Jurkat, Clone E6-1 (cell line): ENCODE measurements around the gene DEFB110. TPM values are rescaled to one million over a fixed set of nuclear protein-coding genes. Genes with fewer than 3 reads are reported as not detected.

Experiments used
- DNase-seq: peaks from one replicate; pipeline ENCODE4 v3.0.0-alpha.2; 2011; ENCODE audit warnings: low read depth, low spot score
- H3K4me3 ChIP-seq: 2 replicates; pipeline ENCODE4 v1.5.1; 2011; ENCODE audit warnings: mild to moderate bottlenecking, low read length, control low read depth, moderate library complexity
- polyA plus RNA-seq: library from polyadenylated mRNA; unstranded; fragments of >200 nt; gene quantifications from one replicate; pipeline ENCODE4 v1.2.1, GENCODE V29; 2012; ENCODE audit warnings: missing spikeins; ENCODE audit not compliant: insufficient read length, insufficient read depth

Gene DEFB110
- not detected for polyA plus RNA-seq

DNA sequence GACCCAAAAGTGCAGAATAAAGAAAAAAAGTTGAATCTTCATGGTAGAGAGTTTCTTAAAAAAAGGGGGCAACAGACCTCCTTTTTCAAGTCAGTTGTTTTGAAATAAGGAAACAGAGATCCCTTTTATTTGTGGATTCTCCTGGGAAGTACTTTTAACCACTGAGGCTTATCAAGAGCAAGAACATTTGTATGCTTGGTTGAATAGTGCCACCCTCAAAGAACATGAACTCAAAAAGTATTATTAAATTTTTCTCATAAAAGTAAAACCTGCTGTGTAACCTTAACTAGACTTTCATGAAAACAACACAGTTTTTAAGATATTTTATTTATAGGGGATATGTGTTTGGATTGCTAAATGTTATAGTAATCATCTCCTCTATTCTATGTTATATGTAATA is at the start of gene DEFB110:
Gene DEFB110, minus strand, starts transcription at position 101 of the 400 bp plus-strand sequence. Its CDS starts 59 bp downstream, at position 42.
- DNase-seq = no peak
- H3K4me3 ChIP-seq = no peak within 1 kb of the TSS

DNA sequence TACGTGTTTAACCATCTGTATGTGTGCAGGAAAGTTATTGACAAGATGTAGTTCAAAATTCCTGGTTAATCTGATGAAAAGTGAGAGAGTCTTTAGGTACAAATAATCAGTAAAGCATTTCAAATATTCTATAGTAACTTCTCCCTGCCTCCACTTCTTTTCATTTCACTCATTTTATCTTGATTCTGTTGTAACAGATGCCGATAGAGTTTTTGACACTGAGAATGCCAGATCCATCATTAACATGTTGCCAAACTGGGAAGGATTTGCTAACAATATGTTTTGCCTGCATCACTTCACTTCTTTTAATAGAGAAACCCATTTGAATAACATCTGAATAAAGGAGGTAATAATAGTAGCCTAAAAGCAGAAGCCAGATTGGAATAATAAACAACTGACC is 48.3 kb upstream of the DEFB110 start:
- H3K4me3 ChIP-seq = no peak overlapping the region
- DNase-seq = no peak

DNA sequence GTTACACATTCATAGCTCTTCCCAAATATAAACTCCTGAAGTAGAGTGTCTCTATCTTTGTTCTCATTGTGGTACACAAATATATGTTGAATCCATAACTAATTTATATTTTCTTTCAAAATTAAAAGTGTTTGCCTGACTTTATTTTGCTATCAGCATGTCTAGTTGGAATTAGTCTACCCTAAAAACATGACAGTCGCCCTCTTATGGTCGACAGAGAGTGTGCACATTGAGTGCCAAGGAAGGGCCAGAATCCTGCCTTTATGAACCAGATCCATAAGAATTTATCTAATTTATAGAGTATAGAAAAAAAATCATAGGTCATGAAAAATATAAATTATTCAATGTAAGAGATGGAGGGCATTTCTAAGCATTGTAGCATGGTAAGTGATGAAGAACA is 40.3 kb upstream of the DEFB110 start:
- no peak overlapping the region for H3K4me3 ChIP-seq
- peak; percentile 3 for DNase-seq

DNA sequence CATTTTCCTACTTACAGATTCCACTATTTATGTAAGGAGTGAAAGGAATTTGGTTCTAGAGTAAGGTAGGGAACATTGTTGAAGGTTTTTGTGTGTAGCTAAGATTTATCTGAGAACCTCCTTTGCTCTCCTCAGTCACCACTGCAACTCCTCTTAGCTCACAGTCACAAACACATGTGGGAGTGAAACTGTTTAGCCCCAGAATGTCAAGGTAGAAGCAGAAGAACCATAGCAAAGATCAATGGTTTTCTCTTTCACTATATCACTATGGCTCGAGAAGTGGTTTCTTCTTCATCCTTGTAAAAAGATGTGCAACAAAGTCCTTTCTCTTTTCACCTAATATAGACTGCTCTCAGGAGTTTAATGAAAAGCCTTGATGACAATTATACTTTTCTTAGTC is 34.4 kb upstream of the DEFB110 start:
- H3K4me3 ChIP-seq = no peak overlapping the region
- DNase-seq = no peak

DNA sequence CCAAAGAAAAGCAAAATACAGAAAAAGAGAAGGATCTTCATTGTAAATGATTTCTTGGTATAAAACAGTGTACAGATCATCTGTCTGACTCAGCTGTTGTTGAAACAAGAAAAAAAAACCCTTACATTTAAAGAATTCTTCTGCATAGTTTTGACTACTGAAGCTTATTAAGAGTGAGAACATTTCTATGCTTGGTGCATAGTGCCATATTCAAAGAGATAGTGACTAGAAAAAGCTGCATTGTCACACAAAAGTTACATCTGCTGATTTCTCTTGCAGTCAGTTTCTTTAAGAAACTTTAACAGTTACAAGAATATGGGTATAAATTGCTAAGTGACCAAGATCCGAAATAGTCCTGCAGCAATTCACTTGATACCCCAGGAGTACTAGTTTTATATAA is 28.0 kb upstream of the DEFB110 start, which contains the start of gene DEFB112:
Gene DEFB112, minus strand, starts transcription at position 101 of the 400 bp plus-strand sequence. Its CDS starts 60 bp downstream, at position 41.
- no peak within 1 kb of the TSS for H3K4me3 ChIP-seq
- DNase-seq = no peak

DNA sequence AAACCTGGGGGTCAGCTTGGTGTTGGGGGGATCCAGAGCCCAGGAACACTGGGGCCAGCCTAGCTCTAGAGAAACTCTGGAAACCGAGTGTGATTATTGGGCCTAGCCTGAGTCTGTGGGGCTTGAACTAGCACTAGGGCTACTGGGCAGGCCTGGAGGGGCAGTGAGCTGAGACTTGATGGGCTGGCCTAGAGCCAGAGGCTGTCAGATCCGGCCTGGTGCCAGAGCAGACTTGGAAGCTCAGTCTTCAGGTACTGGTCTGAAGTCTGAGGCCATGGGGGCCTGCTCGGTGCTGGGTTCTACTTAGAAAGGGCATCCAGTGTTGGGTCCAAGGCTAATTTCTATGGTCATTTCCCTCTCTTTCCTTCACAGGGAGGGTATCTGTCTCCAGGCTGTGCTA is 25.2 kb upstream of the DEFB110 start:
- DNase-seq = no peak
- H3K4me3 ChIP-seq = no peak overlapping the region

DNA sequence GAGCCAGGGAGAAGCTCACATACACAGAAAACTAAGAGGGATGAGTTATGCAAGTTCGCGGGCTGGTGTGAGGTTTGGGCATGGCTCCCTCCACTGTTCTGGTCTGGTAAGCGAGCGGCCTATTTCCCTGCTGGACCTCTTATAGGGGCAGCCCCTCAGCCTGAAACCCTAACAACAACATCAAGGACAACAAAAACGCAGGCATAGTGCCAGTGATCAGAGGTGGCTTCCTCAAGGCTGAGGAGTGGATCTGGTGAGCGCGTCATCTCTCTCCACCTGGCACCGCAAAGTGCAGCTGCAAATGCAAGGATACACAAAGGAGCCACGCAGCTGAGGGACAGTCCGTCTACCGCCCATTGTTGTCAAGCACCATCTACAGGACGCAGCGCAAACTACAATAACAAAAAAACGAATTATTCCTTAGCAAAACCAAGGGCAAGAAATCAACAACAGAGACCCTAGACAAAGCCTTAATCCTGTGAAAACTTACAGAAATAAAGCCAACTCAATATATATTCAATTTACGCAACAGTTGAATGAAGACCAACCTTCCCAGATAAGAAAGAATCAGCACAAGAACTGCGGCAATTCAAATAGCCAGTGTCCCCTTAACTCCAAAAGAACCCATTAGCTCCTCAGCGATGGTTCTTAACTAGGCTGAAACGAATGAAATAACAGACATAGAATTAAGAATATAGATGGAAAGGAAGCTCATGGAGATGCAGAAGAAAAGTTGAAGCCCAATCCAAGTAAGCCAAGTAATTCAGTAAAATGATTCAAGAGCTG is 9.2 kb upstream of the DEFB110 start:
- H3K4me3 ChIP-seq = no peak overlapping the region
- DNase-seq = peak; percentile 17

DNA sequence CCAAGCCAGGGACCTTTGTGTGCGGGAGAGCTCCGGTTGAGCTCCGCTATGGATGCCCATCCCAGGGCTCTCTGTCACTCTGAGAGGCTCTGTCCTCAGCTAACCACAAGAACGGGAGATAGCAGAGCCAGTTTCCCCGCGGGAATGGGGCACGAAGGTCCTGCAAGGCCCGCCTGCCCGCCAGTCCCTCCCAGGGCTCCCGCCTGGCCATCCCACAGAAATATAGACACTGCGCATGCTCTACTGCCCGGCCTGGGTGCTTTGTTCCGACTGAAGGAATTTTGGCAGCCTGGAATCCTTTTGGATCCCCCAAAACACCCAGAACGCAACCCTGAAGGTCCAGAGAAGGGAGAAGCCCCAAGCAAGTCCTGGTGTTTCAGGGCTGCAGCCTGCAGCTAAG is 8.6 kb upstream of the DEFB110 start:
- no peak overlapping the region for H3K4me3 ChIP-seq
- DNase-seq = no peak

DNA sequence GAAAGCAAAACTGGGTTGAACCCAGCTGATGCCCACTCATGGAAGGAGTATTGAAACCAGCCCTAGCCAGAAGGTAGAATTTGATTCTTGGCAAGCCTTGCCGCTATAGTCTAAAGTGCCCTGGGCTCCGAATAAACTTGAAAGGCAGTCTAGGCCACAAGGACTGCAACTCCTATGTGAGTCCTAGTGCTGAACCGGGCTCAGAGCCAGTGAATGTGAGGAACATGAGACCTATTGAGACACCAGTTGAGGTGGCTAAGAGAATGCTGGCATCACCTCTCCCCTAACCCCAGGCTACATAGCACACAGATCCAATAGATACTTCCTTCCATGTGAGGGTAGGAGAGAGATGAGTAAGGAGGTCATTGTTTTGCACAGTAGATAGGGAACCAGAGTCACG is 3.5 kb upstream of the DEFB110 start:
- H3K4me3 ChIP-seq = no peak overlapping the region
- no peak for DNase-seq

DNA sequence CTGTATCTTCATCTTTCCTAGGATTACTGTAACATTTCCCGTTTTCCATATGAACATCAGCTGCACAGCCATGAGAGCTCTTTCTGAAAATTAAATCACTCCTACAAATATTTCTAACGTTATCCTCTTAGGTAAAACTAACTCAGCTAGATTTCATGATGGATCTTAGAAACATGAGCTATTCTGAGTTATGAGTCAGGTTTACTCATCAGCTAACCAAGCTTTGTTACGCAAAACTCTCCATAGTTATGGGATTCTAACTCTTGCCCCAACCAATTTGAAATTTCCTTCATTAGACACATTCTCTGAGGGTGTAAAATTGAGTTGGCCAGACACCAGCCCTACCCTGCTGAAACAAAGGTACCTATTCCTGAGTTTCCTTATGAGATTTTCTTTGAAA is 14.0 kb downstream of the DEFB110 start:
- H3K4me3 ChIP-seq = no peak overlapping the region
- DNase-seq = no peak

DNA sequence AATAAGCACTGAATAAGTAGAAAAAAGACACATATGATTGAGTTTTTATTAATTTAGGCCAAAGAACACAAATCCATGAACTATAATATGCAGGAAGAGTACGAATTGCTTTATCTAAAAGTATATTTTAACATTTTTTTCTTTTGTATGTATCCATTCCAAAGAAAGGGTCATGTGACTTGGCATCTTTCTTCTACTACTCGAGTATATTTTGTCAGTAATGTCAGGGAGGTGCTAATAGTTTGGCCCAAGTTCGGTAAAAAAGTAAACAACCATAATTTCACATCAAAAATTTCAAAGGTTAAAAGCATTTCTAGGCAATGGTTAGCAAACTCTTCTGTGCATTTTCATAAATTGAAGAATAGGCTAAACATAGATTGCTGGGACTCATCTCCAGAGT is 18.7 kb downstream of the DEFB110 start:
- H3K4me3 ChIP-seq = no peak overlapping the region
- DNase-seq = no peak

DNA sequence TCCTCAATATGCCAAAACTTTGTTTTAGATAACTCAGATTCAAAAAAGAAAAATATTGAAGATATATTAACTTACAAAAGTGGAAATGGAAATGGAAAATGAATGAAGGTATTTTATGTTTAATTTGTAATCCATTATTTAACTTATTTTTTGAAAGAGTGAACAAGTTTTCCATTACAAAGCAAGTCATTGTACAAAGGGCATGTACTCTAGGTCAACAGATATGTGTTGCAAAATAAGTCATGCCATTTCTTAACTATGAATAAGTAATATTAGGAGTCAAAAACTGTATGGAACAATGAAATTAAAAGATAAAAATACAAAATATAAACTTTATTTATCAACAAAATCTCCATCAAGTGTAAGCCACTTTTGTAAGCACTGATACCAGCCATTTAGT is 26.5 kb downstream of the DEFB110 start:
- DNase-seq = no peak
- H3K4me3 ChIP-seq = no peak overlapping the region

DNA sequence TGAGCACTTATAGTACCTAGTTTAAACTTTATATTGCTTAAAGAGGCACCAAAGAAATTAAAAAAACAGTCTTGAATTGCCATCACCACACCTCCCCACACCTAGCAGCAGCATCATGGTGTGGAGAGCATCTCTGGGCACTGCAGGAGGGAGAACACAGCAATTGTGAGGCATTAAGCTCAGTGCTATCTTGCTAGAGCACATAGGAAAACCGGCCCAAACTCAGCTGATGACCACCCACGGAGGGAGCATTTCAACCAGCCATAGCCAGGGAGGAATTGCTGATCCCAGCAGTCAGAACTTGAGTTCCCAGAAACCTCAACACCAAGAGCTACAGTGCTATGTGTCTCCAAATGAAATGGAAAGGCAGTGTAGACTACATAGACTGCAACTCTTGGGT is 32.9 kb downstream of the DEFB110 start:
- H3K4me3 ChIP-seq = no peak overlapping the region
- no peak for DNase-seq

DNA sequence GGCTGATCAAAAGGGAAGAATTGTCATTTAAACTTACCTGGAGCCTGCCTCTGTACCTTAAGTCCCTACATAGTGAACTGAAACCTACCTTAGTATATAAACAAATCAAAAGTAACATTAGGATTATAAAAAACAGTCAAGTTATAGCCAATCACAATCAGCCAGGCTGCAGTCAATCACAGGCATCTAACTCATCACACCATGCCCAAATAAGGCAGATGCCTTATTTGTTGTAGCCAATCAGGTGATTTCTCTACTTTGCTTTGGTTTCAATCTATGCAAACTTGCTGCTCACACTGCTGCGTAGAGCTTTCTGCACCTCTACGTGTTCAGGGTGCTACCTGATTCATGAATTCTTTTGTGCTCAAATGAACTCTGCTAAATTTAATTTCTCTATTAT is 34.0 kb downstream of the DEFB110 start:
- no peak overlapping the region for H3K4me3 ChIP-seq
- no peak for DNase-seq

DNA sequence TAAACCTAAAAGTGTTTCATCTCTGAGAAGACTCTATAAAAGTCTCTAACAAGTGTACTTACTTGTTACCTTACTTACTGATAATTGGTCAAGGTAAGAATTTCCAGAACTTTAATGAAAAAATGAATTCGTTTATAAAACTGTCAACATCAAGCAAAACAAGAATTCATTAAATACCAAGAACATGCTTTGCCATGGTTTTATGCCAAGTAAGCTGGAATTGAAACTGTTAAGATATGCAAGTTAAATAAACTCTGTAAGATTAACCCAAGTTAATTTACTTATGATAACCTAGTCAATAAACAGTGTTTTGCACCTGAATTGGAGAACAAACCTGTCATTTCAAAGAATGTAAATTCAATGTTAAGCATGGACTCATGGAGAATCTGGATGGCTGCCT is 35.2 kb downstream of the DEFB110 start:
- no peak overlapping the region for H3K4me3 ChIP-seq
- DNase-seq = no peak

DNA sequence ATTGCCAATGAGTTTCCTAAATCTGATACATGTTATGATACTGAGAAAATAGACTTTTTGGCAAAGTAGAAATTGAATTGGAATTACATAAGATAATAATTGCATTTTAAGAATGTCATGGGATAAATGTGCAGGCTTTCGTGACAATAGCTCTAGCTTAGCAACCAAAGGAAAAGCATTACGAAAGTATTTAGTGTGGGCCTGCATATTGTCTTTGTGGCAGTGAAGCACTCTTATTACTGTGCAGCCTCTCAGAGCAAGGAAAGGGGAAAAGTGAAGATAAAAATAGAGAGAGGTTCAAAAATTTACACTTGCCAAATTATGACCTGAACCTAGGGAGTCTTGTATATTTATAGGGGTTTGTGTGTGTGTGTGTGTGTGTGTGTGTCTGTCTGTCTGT is 39.7 kb downstream of the DEFB110 start:
- H3K4me3 ChIP-seq = no peak overlapping the region
- no peak for DNase-seq

DNA sequence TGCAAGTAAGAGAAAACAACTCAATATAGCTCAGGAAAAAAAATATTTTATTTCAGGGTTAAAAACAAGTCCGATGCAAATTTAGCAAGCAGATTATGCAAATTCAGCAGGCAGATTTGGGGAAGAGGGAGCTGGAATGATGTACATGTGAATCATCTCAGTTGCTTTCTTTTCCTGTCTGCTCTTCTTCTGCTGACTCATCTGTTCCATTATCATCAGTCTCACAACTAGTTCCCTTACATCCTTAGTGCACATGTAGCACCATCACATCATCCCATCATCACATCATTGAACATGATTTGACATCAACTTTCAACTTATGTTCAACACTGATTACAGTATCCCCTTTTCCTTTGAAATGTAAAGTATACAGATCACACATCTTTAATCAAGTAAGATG is 40.9 kb downstream of the DEFB110 start:
- no peak overlapping the region for H3K4me3 ChIP-seq
- no peak for DNase-seq

DNA sequence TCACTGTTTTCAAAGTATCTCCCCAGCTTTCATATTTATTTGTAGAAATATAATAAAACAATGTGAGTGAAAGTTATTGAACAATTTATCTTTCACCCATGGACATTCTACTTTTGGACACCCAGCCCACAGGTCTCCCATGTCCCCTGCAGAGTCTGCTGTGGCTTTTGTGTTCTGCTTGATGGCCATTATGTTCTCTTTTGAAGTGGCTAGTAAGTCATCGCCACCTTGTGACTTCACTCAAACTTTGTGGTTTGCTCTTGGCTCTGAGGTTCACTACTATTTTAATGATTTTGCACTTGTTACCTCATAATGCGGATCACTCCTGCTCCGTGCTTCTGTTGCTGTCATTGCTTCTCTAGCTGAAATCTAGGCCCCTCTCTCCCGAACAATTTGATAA is 42.2 kb downstream of the DEFB110 start:
- DNase-seq = no peak
- no peak overlapping the region for H3K4me3 ChIP-seq

DNA sequence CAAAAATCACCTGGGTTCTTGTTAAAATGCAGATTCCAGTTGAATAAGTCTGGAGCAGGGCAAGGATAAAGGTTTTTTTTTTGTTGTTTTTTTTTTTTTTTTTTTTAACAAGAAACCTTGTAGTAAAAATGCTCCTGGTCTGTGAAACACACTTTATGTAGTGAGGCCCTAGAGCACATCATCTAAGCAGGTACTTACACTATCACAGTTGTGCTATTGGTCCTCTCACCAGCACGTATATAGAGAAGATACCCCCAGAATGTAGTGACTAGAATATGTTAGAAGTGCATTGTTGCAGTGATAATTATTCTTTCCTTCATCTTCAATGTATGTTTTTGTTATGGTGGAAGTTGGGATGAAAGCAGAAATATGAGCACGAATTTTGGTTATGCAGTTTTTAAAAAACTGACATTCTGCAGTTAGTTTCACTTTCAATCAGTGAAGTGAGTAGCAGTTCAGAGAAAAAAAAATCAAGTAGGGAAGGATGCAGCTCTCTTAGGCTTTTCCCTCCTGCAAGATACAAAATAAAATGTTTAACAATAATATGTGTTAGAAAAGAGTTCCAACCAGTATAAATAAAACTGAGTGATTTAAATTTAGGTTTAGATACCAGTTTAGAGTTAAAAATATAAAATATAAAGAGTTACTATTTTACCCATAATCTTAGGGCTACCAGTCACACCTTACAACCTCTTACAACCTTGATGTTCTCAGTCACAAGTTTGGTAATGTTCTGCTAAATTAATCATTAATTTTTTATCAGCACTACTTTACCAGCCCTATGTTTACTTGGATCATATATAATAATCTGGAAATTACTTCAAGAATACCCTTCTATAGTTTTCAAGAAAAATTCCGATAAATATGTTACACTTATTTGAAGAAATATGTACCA is 43.2 kb downstream of the DEFB110 start:
- no peak for DNase-seq
- H3K4me3 ChIP-seq = no peak overlapping the region; the same call in 1 of the 2 replicates

DNA sequence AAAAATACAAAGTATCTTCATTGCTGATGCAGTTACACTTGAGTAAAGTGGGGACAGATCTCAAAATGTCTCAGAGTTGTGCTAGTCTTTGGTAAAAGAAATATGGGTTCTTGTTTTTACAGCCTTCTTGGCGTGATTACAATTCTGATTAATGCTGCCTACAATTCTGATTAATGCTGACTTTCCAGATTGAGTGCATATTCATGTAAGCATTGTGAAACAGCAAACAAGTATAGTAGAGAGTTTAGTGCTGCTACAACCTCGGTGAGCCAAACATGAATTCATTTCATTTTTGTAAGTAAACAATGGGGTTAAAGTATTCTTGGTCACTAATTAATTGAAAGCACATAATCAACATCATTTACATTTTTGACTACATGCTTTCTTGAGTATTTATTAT is 52.2 kb downstream of the DEFB110 start, which contains the start of gene DEFB113:
Gene DEFB113, minus strand, starts transcription at position 21 of the 400 bp plus-strand sequence. Its CDS starts 0 bp downstream, at position 21.
- no peak for DNase-seq
- no peak within 1 kb of the TSS for H3K4me3 ChIP-seq
